Measurements from ENCODE around the gene COL4A1.

DNA sequence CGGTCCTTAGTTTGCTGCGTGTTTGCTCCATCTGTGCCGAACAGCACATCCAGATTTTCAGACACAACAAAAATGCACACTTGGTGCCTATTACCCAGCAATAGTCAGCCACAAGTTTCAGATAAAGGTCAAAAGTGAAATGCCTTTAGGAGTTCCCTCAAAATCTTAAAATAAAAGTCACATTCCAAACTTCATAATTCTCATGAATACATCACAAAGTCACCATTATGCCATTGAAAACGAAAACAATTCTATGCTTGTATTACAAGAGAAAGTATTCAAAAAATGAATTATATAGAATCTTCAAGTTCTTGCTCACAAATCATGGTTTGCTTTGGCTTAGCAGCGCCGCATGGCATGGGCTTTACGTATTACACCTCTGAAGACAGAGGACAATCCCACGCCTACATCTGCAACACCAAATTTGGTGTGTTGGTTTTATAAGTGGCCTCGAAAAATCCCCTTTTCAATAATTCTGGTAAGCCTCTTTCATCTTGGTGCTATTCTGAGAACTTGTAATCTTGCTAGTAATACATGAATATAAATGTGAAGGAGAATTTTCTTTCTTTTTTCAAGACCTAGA, 26.6 kb downstream of the COL4A1 start:
- TF ChIP-seq CTCF (optimal IDR thresholded peaks at IDR 0.05 in 1 of 3, IDR thresholded peaks at IDR 0.05 in 1 of 3, conservative IDR thresholded peaks at IDR 0.05 in 1 of 3; ENCODE audit: extremely low read depth in 1 of 3, insufficient read depth in 2 of 3, low read length in 3 of 3) (no peak), EZH2 (IDR thresholded peaks at IDR 0.05; ENCODE audit: low read length) (no peak)

Measured in keratinocyte (primary cell).